Measurements from ENCODE around the gene SORCS1.

DNA sequence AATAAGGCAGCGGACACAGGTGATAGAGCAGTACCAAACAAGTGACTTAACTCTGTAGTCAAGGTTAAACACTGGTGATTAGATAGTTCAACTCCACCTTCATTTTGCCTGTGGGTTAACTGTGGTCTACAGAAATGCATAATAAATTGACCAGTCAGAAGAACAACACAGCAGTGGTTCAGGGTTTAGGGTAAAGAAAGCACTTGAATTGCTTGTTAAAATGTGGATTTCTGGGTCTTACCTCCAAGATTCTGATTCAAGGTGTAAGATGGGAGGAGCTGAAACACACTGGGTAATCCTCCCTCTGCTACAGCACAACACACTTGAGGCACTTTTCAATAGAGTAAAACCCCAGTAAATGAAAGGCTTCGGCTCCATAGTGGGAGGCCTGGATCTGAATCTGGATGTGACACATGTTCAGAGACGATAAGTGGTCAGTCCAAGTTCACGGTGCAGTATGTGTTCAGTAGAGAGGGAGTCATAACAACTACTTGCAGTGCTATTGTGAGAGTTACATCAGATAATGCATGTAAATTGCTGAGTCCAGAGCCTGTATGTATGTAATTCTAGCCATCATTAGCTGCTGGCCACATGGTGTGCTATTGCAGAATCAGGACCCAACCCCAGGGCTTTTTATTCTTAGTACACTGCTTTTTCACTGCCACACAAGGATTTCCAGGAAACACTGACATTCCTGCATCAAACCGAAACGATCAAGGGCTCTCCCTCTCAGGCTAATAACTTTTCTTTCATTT, 141.7 kb downstream of the SORCS1 start:
- TF ChIP-seq POLR2A (IDR thresholded peaks at IDR 0.05), result no peak
- no peak for TF ChIP-seq CTCF (IDR thresholded peaks at IDR 0.05)
